H9 (cell line): Measurements from ENCODE around the gene SPDYC. TPM values are rescaled to one million over a fixed set of nuclear protein-coding genes. Genes with fewer than 3 reads are reported as not detected.

ENCODE experiments used
- DNase-seq: peaks from one replicate; pipeline ENCODE4 v3.0.0-alpha.2; 2017
- H2AFZ ChIP-seq: one replicate; pipeline ENCODE4 v1.6.1; 2013; ENCODE audit warnings: mild to moderate bottlenecking, low read length, control low read depth, moderate library complexity
- H2AK5ac ChIP-seq: 2 replicates; pipeline ENCODE4 v1.6.1; 2013; ENCODE audit warnings: low read length, control low read depth, mixed read lengths; ENCODE audit not compliant: insufficient read length
- H2BK120ac ChIP-seq: one replicate; pipeline ENCODE4 v1.6.1; 2013; ENCODE audit warnings: low read depth, mild to moderate bottlenecking, low read length, control low read depth, inconsistent platforms; ENCODE audit not compliant: poor library complexity, severe bottlenecking
- H2BK12ac ChIP-seq: 2 replicates; pipeline ENCODE4 v1.6.1; 2013; ENCODE audit warnings: low read length, control low read depth, mixed read lengths, low read depth; ENCODE audit not compliant: insufficient read length
- H2BK15ac ChIP-seq: 2 replicates; pipeline ENCODE4 v1.6.1; 2013; ENCODE audit warnings: low read depth, low read length, control low read depth
- H2BK20ac ChIP-seq: one replicate; pipeline ENCODE4 v1.6.1; 2013; ENCODE audit warnings: low read depth, mild to moderate bottlenecking, low read length, control low read depth, inconsistent platforms; ENCODE audit not compliant: poor library complexity, severe bottlenecking
- H2BK5ac ChIP-seq: 2 replicates; pipeline ENCODE4 v1.6.1; 2013; ENCODE audit warnings: low read length, control low read depth, mixed read lengths; ENCODE audit not compliant: insufficient read length
- H3K14ac ChIP-seq: 2 replicates; pipeline ENCODE4 v1.6.1; 2013; ENCODE audit warnings: low read length, control low read depth; ENCODE audit not compliant: insufficient read depth
- H3K18ac ChIP-seq: 2 replicates; pipeline ENCODE4 v1.6.1; 2013; ENCODE audit warnings: low read depth, mild to moderate bottlenecking, mixed read lengths, low read length, control low read depth; ENCODE audit not compliant: insufficient read length
- H3K23ac ChIP-seq: 2 replicates; pipeline ENCODE4 v1.6.1; 2013; ENCODE audit warnings: low read length, control low read depth, mixed read lengths, low read depth; ENCODE audit not compliant: insufficient read length
- H3K23me2 ChIP-seq: 2 replicates; pipeline ENCODE4 v1.6.1; 2013; ENCODE audit warnings: low read depth, mild to moderate bottlenecking, mixed read lengths, low read length, control low read depth; ENCODE audit not compliant: insufficient read length, poor library complexity, severe bottlenecking
- H3K27ac ChIP-seq: 2 replicates; pipeline ENCODE4 v1.5.1; 2013; ENCODE audit warnings: low read length, control low read depth, mixed read lengths, low read depth; ENCODE audit not compliant: insufficient read length
- H3K27me3 ChIP-seq: 2 replicates; pipeline ENCODE4 v1.6.1; 2013; ENCODE audit warnings: low read length, control low read depth, inconsistent platforms; ENCODE audit not compliant: insufficient read depth
- H3K4ac ChIP-seq: 2 replicates; pipeline ENCODE4 v1.6.1; 2013; ENCODE audit warnings: low read depth, mild to moderate bottlenecking, control low read depth, inconsistent platforms, low read length, moderate library complexity
- H3K4me1 ChIP-seq: 2 replicates; pipeline ENCODE4 v1.6.1; 2013; ENCODE audit warnings: low read length, control low read depth, inconsistent platforms; ENCODE audit not compliant: insufficient read depth
- H3K4me2 ChIP-seq: 2 replicates; pipeline ENCODE4 v1.6.1; 2013; ENCODE audit warnings: low read length, control low read depth, mixed read lengths; ENCODE audit not compliant: insufficient read length, insufficient read depth
- H3K56ac ChIP-seq: 2 replicates; pipeline ENCODE4 v1.6.1; 2013; ENCODE audit warnings: low read depth, mild to moderate bottlenecking, mixed read lengths, low read length, control low read depth; ENCODE audit not compliant: insufficient read length
- H3K79me1 ChIP-seq: 2 replicates; pipeline ENCODE4 v1.6.1; 2013; ENCODE audit warnings: low read depth, mild to moderate bottlenecking, moderate library complexity, low read length, control low read depth, inconsistent platforms; ENCODE audit not compliant: insufficient read depth, poor library complexity, severe bottlenecking
- H3K79me2 ChIP-seq: 2 replicates; pipeline ENCODE4 v1.6.1; 2013; ENCODE audit warnings: low read length, control low read depth, inconsistent platforms; ENCODE audit not compliant: insufficient read depth
- H3K9ac ChIP-seq: 2 replicates; pipeline ENCODE4 v1.6.1; 2013; ENCODE audit warnings: low read length, control low read depth, mixed read lengths; ENCODE audit not compliant: insufficient read length; ENCODE audit errors: extremely low read depth
- H3K9me3 ChIP-seq: one replicate; pipeline ENCODE4 v1.6.1; 2013; ENCODE audit warnings: low read depth, low read length, inconsistent platforms; ENCODE audit not compliant: control insufficient read depth
- H3T11ph ChIP-seq: one replicate; pipeline ENCODE4 v1.6.1; 2013; ENCODE audit warnings: mild to moderate bottlenecking, low read length, control low read depth, inconsistent platforms
- H4K20me1 ChIP-seq: one replicate; pipeline ENCODE4 v1.6.1; 2013; ENCODE audit not compliant: control insufficient read depth, insufficient read length, insufficient read depth
- H4K5ac ChIP-seq: 2 replicates; pipeline ENCODE4 v1.6.1; 2013; ENCODE audit warnings: low read depth, mild to moderate bottlenecking, mixed read lengths, low read length, control low read depth; ENCODE audit not compliant: insufficient read length
- H4K8ac ChIP-seq: replicated peaks from 2 replicates; pipeline ENCODE4 v1.6.1; 2013; ENCODE audit warnings: low read length, control low read depth, mixed read lengths, low read depth; ENCODE audit not compliant: insufficient read length
- H4K91ac ChIP-seq: 2 replicates; pipeline ENCODE4 v1.6.1; 2013; ENCODE audit warnings: low read depth, mild to moderate bottlenecking, moderate library complexity, mixed read lengths, low read length, control low read depth; ENCODE audit not compliant: insufficient read length
- H3K27ac Mint-ChIP-seq, 3 experiments: 2 replicates in 2 of 3; 3 replicates in 1 of 3; pipeline ENCODE4 v1.8.0; 2020 to 2021; ENCODE audit warnings: mixed read lengths in 3 of 3, mild to moderate bottlenecking in 1 of 3, moderate library complexity in 1 of 3
- H3K27me3 Mint-ChIP-seq: 2 replicates; pipeline ENCODE4 v1.8.0; 2021; ENCODE audit warnings: low read depth, mild to moderate bottlenecking, moderate library complexity, mixed read lengths
- H3K36me3 Mint-ChIP-seq, 3 experiments: 2 replicates in 2 of 3; 3 replicates in 1 of 3; pipeline ENCODE4 v1.8.0; 2020 to 2021; ENCODE audit warnings: low read depth in 3 of 3, mixed read lengths in 3 of 3; ENCODE audit not compliant: insufficient read depth in 1 of 3
- H3K4me1 Mint-ChIP-seq, 2 experiments: 2 replicates each; pipeline ENCODE4 v1.8.0; 2020; ENCODE audit warnings: mixed read lengths in 2 of 2
- H3K4me3 Mint-ChIP-seq, 2 experiments: 2 replicates in 1 of 2; 3 replicates in 1 of 2; pipeline ENCODE4 v1.8.0; 2020 to 2021; ENCODE audit warnings: mild to moderate bottlenecking in 2 of 2, mixed read lengths in 2 of 2, moderate library complexity in 1 of 2
- H3K9me3 Mint-ChIP-seq, 2 experiments: 2 replicates in 1 of 2; 3 replicates in 1 of 2; pipeline ENCODE4 v1.8.0; 2020; ENCODE audit warnings: mild to moderate bottlenecking in 2 of 2, mixed read lengths in 2 of 2, moderate library complexity in 1 of 2
- CTCF ChIP-seq: fragments of 200-600 bp; sonication (generic); conservative IDR thresholded peaks from 3 replicates; pipeline ENCODE4 v1.8.0; 2021; ENCODE audit warnings: antibody characterized with exemption, mild to moderate bottlenecking
- WGBS: extraction: QIAGEN DNeasy Blood & Tissue Kit; methylation state at CpG from one replicate; pipeline ENCODE4 v1.1.7; 2013; ENCODE audit warnings: missing lambda C conversion rate, low lambda C conversion rate, mixed read lengths; ENCODE audit not compliant: insufficient read length; ENCODE audit errors: extremely low coverage; 5-methylcytosine and 5-hydroxymethylcytosine counted together
- total RNA-seq: library from RNA; stranded (reverse); gene quantifications from 2 replicates; pipeline ENCODE4 v1.2.1, GENCODE V29; 2021

SPDYC gene
- total RNA-seq, 1 experiment from 2014 or later = 0.61 TPM

DNA sequence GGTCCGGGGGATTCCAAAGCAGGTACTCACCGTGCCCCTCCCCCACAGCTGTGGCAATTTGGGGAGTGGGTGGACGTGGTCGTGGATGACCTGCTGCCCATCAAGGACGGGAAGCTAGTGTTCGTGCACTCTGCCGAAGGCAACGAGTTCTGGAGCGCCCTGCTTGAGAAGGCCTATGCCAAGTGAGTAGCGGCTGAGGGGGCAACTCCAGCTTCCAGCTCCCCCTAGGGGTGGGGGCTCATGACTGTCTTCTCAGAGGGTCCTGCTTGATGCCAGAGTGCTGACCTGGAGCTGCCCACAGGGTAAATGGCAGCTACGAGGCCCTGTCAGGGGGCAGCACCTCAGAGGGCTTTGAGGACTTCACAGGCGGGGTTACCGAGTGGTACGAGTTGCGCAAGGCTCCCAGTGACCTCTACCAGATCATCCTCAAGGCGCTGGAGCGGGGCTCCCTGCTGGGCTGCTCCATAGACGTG is 15.9 kb downstream of the SPDYC start:
- no peak for DNase-seq
- Mint-ChIP-seq H3K36me3 (peaks cover 36 to 51% (median 50%) of the 10 kb centered on the region in 3 experiments), H3K4me1 (peaks cover 41 to 44% of the 10 kb centered on the region in 2 experiments), H3K27me3 (no peaks in the 10 kb centered on the region), H3K9me3 (no peaks in the 10 kb centered on the region), H3K4me3 (peak overlapping the region in 1 of 2 experiments; percentile 66; a peak in 2 of 5 replicates), H3K27ac (peak overlapping the region in 2 of 3 experiments; percentile 77 to 88; a peak in 2 of 7 replicates)
- Histone ChIP-seq H2BK5ac (no peak overlapping the region), H3K79me2 (peaks cover 2% of the 10 kb centered on the region; the same call in 1 of the 2 replicates), H3T11ph (no peak overlapping the region), H2BK15ac (no peak overlapping the region), H3K18ac (no peak overlapping the region), H2BK20ac (no peak overlapping the region), H3K4ac (no peak overlapping the region), H4K91ac (no peak overlapping the region), H3K79me1 (no peaks in the 10 kb centered on the region), H2BK120ac (no peak overlapping the region), H3K4me2 (peak overlapping the region; percentile 14), H3K9ac (no peak overlapping the region), H3K23me2 (peaks cover 9% of the 10 kb centered on the region), H3K56ac (no peak overlapping the region), H3K27me3 (no peaks in the 10 kb centered on the region), H4K20me1 (no peaks in the 10 kb centered on the region), H2AK5ac (no peak overlapping the region), H3K23ac (no peak overlapping the region), H4K8ac (no peak overlapping the region), H3K4me1 (peaks cover 9% of the 10 kb centered on the region; the same call in 1 of the 2 replicates), H3K14ac (no peak overlapping the region; the same call in 1 of the 2 replicates), H3K27ac (no peak overlapping the region), H4K5ac (no peak overlapping the region), H2AFZ (no peak overlapping the region), H2BK12ac (no peak overlapping the region), H3K9me3 (no peaks in the 10 kb centered on the region)
- TF ChIP-seq CTCF = peak; percentile 66
- no CpG with 5 or more reads among the region's 18 CpGs for WGBS
